HepG2 (cell line): Measurements from ENCODE around the gene RPL36AL. TPM values are rescaled to one million over a fixed set of nuclear protein-coding genes. Genes with fewer than 3 reads are reported as not detected.

Experiments
- ATAC-seq: fragments of 200-7000 bp; cut with Tn5 transposase; 3 replicates; pipeline ENCODE4 v1.9.1; 2020; ENCODE audit warnings: mild to moderate bottlenecking, moderate library complexity
- BruUV-seq: library from RNA; stranded (reverse); fragments of 400-500 nt; replicated peaks from 2 replicates; lab custom pipeline; 2021; lab: Mats Ljungman, UMichigan
- CTCF ChIA-PET: fragments of 300-600 bp; formaldehyde crosslinking; extraction: SDS; loops from one replicate; lab custom pipeline; 2021; ENCODE audit warnings: low total read pairs, inconsistent platforms, low intra/inter-chr PET ratio; lab: Yijun Ruan, JAX
- POLR2A ChIA-PET: fragments of 350-600 bp; sonication (Branson Sonifier 250); formaldehyde crosslinking; loops from one replicate; lab custom pipeline; 2020; ENCODE audit warnings: antibody characterized with exemption, inconsistent platforms; lab: Yijun Ruan, JAX
- DNase-seq: peaks from one replicate; pipeline ENCODE4 v3.0.0-alpha.2; 2015; ENCODE audit warnings: low spot score
- FAIRE-seq: peaks from 3 replicates; lab custom pipeline; 2011; peaks lifted over from hg19 to GRCh38; lab: Jason Lieb, UNC
- H2AFZ ChIP-seq: one replicate; pipeline ENCODE4 v1.6.1; 2011; ENCODE audit warnings: low read length, inconsistent platforms
- H3K27ac ChIP-seq: fragments of 300-600 bp; 3 replicates; pipeline ENCODE4 v1.8.0; 2011; ENCODE audit warnings: mixed run types, mild to moderate bottlenecking, mixed read lengths, low read length, inconsistent platforms; ENCODE audit not compliant: insufficient read depth; ENCODE audit errors: extremely low read length
- H3K27me3 ChIP-seq, 2 experiments: fragments of 200-600 bp in 1 of 2; 2 replicates in 1 of 2; 3 replicates in 1 of 2; pipeline versions ENCODE4 v1.6.0 to v1.8.0; 2011; ENCODE audit warnings: low read length in 2 of 2, mild to moderate bottlenecking in 2 of 2, moderate library complexity in 2 of 2, inconsistent platforms in 1 of 2; ENCODE audit not compliant: insufficient read depth in 2 of 2, control insufficient read depth in 1 of 2
- H3K36me3 ChIP-seq, 2 experiments: fragments of 200-600 bp in 1 of 2; replicated peaks in 1 of 2; 2 replicates in 1 of 2; 3 replicates in 1 of 2; pipeline versions ENCODE4 v1.5.1 to v1.8.0; 2011; ENCODE audit warnings: low read length in 2 of 2, inconsistent platforms in 1 of 2; ENCODE audit not compliant: insufficient read depth in 2 of 2, control insufficient read depth in 1 of 2
- H3K4me1 ChIP-seq: 2 replicates; pipeline ENCODE4 v1.5.1; 2012; ENCODE audit warnings: low read length, inconsistent platforms; ENCODE audit not compliant: insufficient read depth
- H3K4me2 ChIP-seq: 2 replicates; pipeline ENCODE4 v1.6.0; 2011; ENCODE audit warnings: low read depth, low read length, inconsistent platforms
- H3K4me3 ChIP-seq, 3 experiments: fragments of 200-600 bp in 1 of 3; sonication (generic), shearing (Covaris generic) in 1 of 3; replicated peaks in 1 of 3; 2 replicates each; pipeline ENCODE4 v1.5.1; 2011 to 2016; ENCODE audit warnings: low read length in 3 of 3, inconsistent platforms in 2 of 3, low read depth in 2 of 3, mild to moderate bottlenecking in 2 of 3, control low read depth in 1 of 3, mixed read lengths in 1 of 3; ENCODE audit not compliant: insufficient read depth in 1 of 3
- H3K79me2 ChIP-seq: one replicate; pipeline ENCODE4 v1.6.1; 2011; ENCODE audit warnings: low read length, inconsistent platforms; ENCODE audit not compliant: insufficient read depth
- H3K9ac ChIP-seq: 2 replicates; pipeline ENCODE4 v1.6.0; 2011; ENCODE audit warnings: mild to moderate bottlenecking, low read depth, low read length, inconsistent platforms; ENCODE audit not compliant: insufficient read depth
- H3K9me3 ChIP-seq: 2 replicates; pipeline ENCODE4 v1.5.1; 2012; ENCODE audit warnings: mild to moderate bottlenecking, low read length
- H4K20me1 ChIP-seq: 2 replicates; pipeline ENCODE4 v1.6.0; 2011; ENCODE audit warnings: inconsistent platforms, mild to moderate bottlenecking, low read length, moderate library complexity; ENCODE audit not compliant: insufficient read depth
- KAT8 ChIP-seq: IDR thresholded peaks from 2 replicates; pipeline ENCODE4 v1.6.1; 2016; ENCODE audit warnings: missing genetic modification reagents, missing compliant biosample characterization
- MED8 ChIP-seq: sonication (generic); formaldehyde crosslinking; IDR thresholded peaks from 2 replicates; pipeline ENCODE4 v1.8.1; 2023; ENCODE audit warnings: mild to moderate bottlenecking, missing genetic modification reagents; ENCODE audit not compliant: insufficient replicate concordance
- SOX6 ChIP-seq, 2 experiments: fragments of 450-650 bp in 1 of 2; sonication (generic) in 1 of 2; formaldehyde crosslinking in 1 of 2; IDR thresholded peaks; 2 replicates each; pipeline versions ENCODE4 v1.4.0 to v1.6.1; 2017 to 2020; ENCODE audit warnings: antibody characterized with exemption in 1 of 2, mild to moderate bottlenecking in 1 of 2, missing genetic modification reagents in 1 of 2
- SYNCRIP ChIP-seq: fragments of 200-400 bp; formaldehyde crosslinking; IDR thresholded peaks from 2 replicates; pipeline ENCODE4 v1.6.1; 2018; ENCODE audit warnings: mild to moderate bottlenecking, low read depth, low read length; ENCODE audit not compliant: insufficient read depth
- TARDBP ChIP-seq: sonication (generic); formaldehyde crosslinking; IDR thresholded peaks from 2 replicates; pipeline ENCODE4 v1.8.0; 2022; ENCODE audit warnings: mild to moderate bottlenecking, missing genetic modification reagents
- ZNF891 ChIP-seq: sonication (generic); formaldehyde crosslinking; IDR thresholded peaks from 2 replicates; pipeline ENCODE4 v1.5.0; 2020; ENCODE audit warnings: mild to moderate bottlenecking, missing genetic modification reagents
- WGBS: methylation state at CpG from one replicate; pipeline ENCODE4 v1.1.6; 2017; ENCODE audit warnings: low lambda C conversion rate; 5-methylcytosine and 5-hydroxymethylcytosine counted together
- in situ Hi-C: cut with HindIII; loops from 2 replicates; pipeline ENCODE4 v1.10.0; 2017; ENCODE audit warnings: low pct_unique_long_range_greater_than_20kb; ENCODE audit not compliant: extremely low pct_ligation_motif_present
- intact Hi-C: fragments of 100-400 bp; cut with micrococcal nuclease; formaldehyde crosslinking; loops from one replicate; pipeline ENCODE4 v1.10.0; 2022; ENCODE audit not compliant: unreplicated experiment
- polyA plus RNA-seq, 8 experiments: library from polyadenylated mRNA; depleted of rRNA in 3 of 8; stranded (reverse) in 7 of 8; unstranded in 1 of 8; fragments of >200 nt; fragmentation: Illumina TruSeq in 4 of 8; extraction: Trizol in 4 of 8; gene quantifications; 2 replicates each; pipeline versions ENCODE4 v1.2.1 to v1.2.3, GENCODE V29; 2011 to 2016; ENCODE audit warnings: low read depth in 4 of 8, missing spikeins in 1 of 8, mixed read lengths in 1 of 8; ENCODE audit not compliant: insufficient read depth in 1 of 8
- total RNA-seq, 5 experiments: library from RNA; depleted of rRNA; stranded (reverse); fragments of >200 nt; fragmentation: Illumina TruSeq; extraction: Trizol; gene quantifications; 2 replicates each; pipeline ENCODE4 v1.2.3, GENCODE V29; 2016; ENCODE audit warnings: low read depth in 1 of 5
- TF ChIP-seq, protein P1 (sequence below): IDR thresholded peaks from 2 replicates; pipeline ENCODE4 v1.6.1; 2016; ENCODE audit warnings: control low read depth
- TF ChIP-seq, protein P2 (sequence below): sonication (generic); formaldehyde crosslinking; conservative IDR thresholded peaks from 2 replicates; pipeline ENCODE4 v1.4.0; 2020; ENCODE audit warnings: missing genetic modification reagents

The RPL36AL gene
- total and polyA plus RNA-seq, 2 of the 13 experiments (the other 11 are each of a cell fraction or from before 2014, with no cell fraction given): 90.0 to 294 TPM

DNA sequence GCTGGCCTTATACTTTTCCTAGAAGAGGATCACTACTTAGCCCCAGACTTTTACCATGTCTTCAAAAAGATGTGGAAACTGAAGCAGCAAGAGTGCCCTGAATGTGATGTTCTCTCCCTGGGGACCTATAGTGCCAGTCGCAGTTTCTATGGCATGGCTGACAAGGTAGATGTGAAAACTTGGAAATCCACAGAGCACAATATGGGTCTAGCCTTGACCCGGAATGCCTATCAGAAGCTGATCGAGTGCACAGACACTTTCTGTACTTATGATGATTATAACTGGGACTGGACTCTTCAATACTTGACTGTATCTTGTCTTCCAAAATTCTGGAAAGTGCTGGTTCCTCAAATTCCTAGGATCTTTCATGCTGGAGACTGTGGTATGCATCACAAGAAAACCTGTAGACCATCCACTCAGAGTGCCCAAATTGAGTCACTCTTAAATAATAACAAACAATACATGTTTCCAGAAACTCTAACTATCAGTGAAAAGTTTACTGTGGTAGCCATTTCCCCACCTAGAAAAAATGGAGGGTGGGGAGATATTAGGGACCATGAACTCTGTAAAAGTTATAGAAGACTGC is 1.7 kb upstream of the RPL36AL start:
- FAIRE-seq (no peak), DNase-seq (no peak), ATAC-seq (no peak)
- intact Hi-C loops (no loop called here), in situ Hi-C loops (no loop called here)
- CTCF ChIA-PET: no interaction called here
- Histone ChIP-seq H3K9ac (peak overlapping the region; percentile 96), H2AFZ (no peak overlapping the region), H3K36me3 (peaks cover 0 to 18% of the 10 kb centered on the region in 2 experiments; a peak in 2 of 5 replicates), H3K9me3 (no peaks in the 10 kb centered on the region), H3K4me1 (peaks cover 50% of the 10 kb centered on the region), H3K27ac (peak overlapping the region; percentile 94), H4K20me1 (peaks cover 12% of the 10 kb centered on the region), H3K79me2 (peaks cover 60% of the 10 kb centered on the region), H3K4me2 (peak overlapping the region; percentile 95), H3K27me3 (no peaks in the 10 kb centered on the region; a peak in 1 of 5 replicates), H3K4me3 (peak overlapping the region; percentile 81 to 92 (median 86))
- TSS peak; percentile 74 for BruUV-seq
- WGBS: 0% methylated on average over 2 of the region's 3 CpGs
- TF ChIP-seq TARDBP (CRISPR knock-in tag): peak; percentile 3; the same call in 1 of the 2 replicates
- TF ChIP-seq, protein P1, sequence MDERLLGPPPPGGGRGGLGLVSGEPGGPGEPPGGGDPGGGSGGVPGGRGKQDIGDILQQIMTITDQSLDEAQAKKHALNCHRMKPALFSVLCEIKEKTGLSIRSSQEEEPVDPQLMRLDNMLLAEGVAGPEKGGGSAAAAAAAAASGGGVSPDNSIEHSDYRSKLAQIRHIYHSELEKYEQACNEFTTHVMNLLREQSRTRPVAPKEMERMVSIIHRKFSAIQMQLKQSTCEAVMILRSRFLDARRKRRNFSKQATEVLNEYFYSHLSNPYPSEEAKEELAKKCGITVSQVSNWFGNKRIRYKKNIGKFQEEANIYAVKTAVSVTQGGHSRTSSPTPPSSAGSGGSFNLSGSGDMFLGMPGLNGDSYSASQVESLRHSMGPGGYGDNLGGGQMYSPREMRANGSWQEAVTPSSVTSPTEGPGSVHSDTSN (CRISPR knock-in tag): no peak
- TF ChIP-seq MED8: no peak
- TF ChIP-seq KAT8 (CRISPR knock-in tag): 0 out of 2 replicates have a peak, but pooled peaks have one; percentile 18
- no peak for TF ChIP-seq SYNCRIP
- no peak for TF ChIP-seq SOX6 (IDR thresholded peaks at IDR 0.05)
- TF ChIP-seq SOX6 (CRISPR knock-in tag; IDR thresholded peaks at IDR 0.05): 0 out of 2 replicates have a peak, but pooled peaks have one; percentile 2
- TF ChIP-seq, protein P2, sequence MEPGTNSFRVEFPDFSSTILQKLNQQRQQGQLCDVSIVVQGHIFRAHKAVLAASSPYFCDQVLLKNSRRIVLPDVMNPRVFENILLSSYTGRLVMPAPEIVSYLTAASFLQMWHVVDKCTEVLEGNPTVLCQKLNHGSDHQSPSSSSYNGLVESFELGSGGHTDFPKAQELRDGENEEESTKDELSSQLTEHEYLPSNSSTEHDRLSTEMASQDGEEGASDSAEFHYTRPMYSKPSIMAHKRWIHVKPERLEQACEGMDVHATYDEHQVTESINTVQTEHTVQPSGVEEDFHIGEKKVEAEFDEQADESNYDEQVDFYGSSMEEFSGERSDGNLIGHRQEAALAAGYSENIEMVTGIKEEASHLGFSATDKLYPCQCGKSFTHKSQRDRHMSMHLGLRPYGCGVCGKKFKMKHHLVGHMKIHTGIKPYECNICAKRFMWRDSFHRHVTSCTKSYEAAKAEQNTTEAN (CRISPR knock-in tag): no peak
- TF ChIP-seq ZNF891 (CRISPR knock-in tag): no peak
- POLR2A ChIA-PET: interaction anchor here (2.0 to 3.4 kb wide), 8 partner anchors 9 to 146 kb away, joined by 10 to 65 read pairs (median 40); partner anchors contain the start of genes DNAAF2, KLHDC2, LRR1 and RPS29
